Non-pigmented ciliary epithelial cell (primary cell): ENCODE measurements around the gene CYTH2.
"Not testable (repeated sequence)": the region's sequence is repeated elsewhere in the genome, so short reads cannot be mapped to it uniquely, and the experiment has no call there.

Experiments
- DNase-seq: peaks from one replicate; pipeline ENCODE4 v3.0.0-alpha.2; 2010; ENCODE audit warnings: low read depth

CYTH2 gene

DNA sequence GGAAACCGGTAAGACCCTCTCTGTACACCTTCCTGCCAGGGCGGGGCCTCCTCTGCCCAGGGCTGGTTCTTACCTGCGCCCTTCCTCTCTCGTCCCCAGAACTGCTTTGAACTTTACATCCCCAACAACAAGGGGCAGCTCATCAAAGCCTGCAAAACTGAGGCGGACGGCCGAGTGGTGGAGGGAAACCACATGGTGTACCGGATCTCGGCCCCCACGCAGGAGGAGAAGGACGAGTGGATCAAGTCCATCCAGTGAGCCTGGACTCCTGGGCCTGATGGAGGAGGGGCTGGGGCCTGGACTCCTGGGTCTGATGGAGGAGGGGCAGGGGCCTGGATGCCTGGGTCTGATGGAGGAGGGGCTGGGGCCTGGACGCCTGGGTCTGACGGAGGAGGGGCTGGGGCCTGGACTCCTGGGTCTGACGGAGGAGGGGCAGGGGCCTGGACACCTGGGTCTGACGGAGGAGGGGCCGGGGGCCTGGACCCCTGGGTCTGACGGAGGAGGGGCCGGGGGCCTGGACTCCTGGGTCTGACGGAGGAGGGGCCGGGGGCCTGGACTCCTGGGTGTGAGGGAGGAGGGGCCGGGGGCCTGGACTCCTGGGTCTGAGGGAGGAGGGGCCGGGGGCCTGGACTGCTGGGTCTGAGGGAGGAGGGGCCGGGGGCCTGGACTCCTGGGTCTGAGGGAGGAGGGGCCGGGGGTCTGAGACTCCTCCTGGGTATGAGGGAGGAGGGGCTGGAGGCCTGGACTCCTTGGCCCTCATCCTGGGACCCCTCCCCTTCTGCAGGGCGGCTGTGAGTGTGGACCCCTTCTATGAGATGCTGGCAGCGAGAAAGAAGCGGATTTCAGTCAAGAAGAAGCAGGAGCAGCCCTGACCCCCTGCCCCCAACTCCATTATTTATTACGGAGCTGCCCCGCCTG lies 9.4 kb downstream of the CYTH2 start:
- no peak for DNase-seq

DNA sequence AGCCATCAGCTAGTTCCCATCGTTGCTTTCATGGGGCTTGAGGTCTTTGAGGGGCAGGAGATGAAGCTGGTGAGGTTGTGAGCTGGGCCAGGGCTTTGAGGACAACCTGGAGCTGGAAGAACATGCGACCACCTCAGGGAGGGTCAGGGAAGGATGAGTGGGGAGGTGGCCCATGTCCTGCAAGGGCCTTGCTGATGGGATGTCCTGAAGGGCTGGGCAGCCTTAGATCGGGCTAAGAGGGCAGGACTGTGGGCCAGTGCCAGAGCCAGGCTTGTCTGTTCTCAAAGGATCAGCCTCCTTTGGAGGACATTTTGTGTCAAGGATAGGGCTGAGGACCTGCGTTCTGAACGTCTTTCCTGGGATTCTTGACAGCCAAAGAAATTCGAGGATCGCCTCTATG lies 10.5 kb downstream of the CYTH2 start:
- DNase-seq = no peak

DNA sequence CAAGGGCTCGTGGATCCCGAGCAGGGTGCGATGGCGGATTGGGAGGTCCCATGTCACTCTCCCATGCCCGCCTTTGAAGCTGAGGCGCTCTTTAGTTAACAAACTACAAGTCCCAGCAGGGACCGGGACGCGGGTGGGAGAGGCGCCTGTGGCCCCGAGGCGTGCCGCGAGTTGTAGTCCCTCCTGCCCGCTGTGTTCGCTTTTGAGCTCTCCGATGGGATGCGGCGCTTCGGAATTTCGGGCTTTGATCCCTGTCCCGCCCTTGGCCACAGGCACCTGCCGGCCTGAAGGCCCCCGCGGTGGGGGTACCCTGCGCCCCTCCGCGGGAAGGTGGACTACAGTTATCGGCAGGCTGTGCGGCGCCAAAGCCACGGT lies 11.0 kb downstream of the CYTH2 start:
- DNase-seq = no peak

DNA sequence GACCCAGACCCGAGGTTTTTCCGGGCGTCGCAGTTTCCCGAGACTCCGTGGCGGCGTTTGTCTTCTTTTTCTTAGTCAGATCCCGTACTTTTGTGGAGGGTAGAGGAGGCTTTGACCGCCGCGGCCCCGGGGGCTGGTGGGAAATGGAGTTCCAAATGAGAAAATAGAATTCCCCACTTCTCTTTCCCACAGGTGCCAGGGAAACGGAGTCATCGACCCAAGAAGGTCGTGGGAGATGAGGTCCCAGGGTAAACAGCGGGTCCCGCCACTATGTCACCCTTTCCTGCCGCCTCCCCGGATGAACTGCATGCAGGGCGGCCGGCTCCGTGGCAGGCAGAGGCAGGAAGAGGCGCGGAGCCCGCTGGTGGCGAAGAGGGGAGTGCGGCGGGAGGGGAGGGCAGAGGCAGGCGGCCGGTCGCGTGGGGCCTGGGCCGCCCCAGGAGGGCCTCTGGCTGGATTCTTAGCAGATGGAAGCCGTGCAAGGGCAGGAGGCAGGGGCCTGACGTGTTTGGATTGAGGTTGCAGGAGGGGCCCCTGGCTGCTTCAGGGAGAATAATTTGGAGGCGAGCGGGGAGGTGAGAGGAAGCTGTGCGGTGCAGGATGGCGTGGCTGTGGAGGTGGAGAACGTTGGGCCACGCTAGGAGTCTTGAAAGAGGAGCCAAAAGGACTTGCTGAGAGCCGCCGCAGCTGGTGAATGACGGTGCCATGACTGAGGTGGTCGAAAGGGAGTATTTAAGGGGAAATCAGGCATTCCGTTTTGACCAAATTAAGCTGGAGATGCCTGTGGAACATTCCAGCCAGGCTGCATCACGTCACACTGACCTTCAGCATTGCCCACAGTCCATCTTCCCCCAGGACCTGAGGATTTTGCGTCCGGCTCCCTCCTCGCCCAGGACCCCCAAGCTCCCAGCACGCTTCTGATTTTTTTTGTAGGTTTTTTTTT lies 11.7 kb downstream of the CYTH2 start:
- no peak for DNase-seq

DNA sequence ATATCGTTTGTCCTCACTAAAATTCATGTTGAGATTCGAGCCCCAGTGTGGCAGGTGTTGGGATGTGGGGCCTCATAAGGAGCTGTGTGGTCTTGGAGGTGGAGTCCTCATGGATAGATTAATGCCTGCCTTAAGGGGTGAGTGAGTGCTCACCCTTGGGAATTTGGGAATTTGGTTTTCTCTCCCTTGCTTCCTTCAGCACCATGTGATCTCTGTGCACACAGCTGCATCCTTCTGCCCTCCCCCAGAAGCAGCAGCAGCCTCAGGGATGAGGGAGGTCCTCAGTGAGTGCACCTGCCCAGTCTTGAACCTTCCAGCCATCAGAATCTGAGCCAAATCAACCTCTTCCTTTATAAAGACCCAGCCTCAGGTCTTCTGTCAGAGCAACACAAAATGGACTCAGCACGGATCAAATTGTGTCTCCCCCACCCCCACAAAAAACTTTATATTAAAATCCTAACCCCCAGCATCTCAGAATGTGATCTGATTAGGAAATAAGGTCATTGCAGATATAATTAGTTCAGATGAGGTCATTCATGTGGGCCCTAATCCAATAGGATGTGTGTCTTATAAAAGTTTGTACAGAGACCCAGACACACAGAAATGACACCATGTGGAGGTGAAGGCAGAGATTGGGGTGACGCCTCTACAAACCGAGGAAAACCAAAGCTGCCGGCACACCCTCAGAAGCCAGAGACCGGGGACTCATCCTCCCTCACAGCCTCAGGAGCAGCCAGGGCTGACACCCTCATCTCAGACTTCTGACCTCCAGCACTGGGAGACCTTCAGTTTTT lies 12.9 kb downstream of the CYTH2 start:
- no peak for DNase-seq

DNA sequence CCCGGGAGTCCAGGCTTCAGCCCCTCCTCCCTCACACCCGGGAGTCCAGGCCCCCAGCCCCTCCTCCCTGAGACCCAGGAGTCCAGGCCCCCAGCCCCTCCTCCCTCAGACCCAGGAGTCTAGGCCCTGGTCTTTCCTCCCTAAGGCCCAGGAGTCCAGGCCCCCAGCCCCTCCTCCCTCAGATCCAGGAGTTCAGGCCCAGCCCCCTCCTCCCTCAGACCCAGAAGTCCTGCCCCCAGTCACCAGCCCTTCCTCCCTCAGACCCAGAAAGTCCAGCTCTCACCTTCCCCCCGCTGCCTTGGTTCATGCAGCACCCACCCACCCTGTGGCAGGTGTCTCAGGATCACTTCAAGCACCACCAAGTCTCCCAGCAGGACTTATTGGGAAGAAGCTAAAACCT lies 14.1 kb downstream of the CYTH2 start:
- DNase-seq = no peak

DNA sequence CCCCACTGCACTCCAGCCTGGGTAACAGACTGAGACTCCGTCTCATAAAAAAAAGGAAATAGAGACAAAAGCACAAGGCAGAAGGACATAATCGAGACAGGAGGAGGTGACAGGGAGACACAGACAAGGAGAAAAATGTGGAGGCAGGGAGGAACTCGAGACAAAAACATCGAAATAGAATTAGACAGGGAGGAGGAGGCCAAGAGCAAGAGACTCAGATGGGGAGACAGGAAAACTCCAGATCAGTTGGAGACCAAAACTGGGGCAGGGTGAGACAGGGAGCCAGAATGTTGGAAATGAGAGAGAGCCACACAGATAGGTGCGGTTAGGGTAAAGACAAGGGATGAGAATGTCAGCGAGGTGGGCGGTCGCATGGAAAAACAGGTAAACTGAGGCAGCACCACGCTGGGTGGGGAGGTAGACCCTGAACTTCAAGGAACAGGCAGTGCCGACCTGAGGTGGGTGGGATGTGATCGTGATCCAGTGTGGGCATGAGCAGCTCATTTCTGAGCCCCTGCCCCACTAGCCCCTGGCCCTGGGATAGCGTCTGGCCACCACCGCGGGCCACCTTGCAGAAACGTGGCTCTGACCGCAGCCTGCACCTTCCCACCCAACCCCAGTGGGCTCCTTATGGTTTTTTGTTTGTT lies 15.2 kb downstream of the CYTH2 start:
- DNase-seq = no peak

DNA sequence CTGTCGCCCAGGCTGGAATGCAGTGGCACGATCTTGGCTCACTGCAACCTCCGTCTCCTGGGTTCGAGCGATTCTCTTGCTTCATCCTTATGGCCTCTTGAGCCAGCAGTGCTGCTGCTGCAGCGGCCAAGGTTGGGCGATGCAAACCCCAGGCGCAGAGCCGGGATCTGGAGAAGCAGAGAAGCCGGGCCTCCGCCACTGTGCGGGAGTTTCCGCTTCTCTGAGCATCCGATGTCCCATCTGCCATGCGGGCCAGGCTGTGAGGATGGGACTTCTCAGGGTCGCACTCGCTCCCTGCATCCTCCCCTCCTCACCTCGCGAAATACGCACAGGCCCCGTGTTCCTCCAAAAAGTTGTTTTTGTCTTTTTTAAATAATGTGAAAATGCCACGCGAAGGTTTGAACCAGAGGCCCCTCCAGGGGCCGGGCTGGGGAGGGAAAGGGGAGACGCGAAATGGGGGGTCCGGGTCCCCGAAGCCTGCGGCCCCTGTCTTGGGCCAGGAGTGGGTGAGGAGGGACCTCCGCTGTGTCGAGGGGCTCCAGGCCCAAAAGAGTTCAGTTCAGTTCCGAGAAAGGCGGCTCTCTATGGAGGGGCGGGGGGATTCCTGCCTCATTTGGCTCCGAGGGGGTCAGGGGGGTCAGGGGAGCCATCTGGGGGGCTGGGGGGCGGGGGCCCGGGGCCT lies 15.9 kb downstream of the CYTH2 start:
- DNase-seq = no peak

DNA sequence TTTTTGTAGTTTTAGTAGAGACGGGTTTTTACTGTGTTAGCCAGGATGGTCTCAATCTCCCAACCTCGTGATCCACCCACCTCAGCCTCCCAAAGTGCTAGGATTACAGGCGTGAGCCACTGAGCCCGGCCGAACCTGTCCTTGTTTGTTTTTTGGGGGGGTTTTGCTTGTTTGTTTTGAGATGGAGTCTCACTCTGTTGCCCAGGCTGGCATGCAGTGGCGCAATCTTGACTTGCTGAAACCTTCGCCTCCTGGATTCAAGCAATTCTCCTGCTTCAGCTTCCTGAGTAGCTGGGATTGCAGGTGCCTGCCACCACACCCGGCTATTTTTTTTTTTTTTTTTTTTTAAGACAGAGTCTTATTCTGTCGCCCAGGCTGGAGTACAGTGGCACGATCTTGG lies 17.5 kb downstream of the CYTH2 start:
- DNase-seq = not testable (repeated sequence)

DNA sequence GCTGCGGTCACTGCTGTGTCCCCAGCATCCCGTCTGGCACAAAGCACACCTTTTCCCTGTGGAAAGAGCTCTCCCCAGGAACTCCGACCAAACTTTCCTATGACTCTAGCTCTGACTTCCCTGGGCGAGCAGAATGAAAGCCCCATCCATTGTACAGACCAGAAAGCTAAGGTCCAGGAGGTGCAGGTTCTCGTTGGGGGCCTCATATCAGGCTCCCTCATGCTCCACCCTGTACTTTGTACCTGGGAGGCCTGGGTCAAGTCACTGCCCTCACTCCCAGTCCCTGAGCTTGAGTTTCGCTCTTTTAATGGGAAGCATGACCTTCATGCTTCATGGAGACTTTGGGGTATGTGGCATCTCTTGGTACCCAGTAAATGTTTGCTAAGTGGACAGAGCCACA lies 18.4 kb downstream of the CYTH2 start:
- DNase-seq = no peak

DNA sequence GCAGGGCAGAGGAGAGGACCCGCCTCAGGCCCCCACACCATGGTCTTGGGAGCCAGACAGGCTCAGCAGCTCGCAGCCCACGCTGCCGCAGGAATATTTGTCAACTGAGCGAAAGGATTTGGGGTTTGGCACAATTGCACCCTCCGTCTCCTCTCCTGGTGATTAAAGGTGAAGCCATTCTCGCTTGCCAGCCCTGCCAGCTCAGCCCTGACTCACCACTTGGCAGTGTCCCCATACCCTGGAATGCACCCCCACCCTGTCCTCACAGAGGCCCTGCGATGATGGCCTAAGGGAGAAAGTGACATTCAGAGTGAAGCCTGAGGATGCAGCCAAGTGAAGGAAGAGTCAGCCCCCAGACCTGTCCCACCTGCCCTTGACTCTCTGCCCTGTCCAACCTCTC lies 18.8 kb downstream of the CYTH2 start:
- DNase-seq = no peak

DNA sequence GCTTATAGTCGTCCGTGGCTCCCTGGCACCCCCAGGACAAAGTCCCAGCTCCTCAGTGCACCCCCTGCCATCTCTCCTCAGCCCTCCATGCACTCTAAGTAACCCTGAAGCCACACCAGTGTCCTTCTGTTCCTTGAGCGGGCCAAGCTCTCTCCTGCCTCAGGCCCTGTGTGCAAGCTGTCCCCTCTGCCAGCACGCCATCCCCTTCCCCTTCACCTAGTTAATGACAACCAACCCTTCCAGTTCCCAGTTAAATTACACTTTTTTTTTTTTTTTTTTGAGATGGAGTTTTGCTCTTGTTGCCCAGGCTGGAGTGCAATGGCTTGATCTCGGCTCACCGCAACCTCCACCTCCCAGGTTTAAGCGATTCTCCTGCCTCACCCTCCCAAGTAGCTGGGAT lies 19.3 kb downstream of the CYTH2 start:
- not testable (repeated sequence) for DNase-seq

DNA sequence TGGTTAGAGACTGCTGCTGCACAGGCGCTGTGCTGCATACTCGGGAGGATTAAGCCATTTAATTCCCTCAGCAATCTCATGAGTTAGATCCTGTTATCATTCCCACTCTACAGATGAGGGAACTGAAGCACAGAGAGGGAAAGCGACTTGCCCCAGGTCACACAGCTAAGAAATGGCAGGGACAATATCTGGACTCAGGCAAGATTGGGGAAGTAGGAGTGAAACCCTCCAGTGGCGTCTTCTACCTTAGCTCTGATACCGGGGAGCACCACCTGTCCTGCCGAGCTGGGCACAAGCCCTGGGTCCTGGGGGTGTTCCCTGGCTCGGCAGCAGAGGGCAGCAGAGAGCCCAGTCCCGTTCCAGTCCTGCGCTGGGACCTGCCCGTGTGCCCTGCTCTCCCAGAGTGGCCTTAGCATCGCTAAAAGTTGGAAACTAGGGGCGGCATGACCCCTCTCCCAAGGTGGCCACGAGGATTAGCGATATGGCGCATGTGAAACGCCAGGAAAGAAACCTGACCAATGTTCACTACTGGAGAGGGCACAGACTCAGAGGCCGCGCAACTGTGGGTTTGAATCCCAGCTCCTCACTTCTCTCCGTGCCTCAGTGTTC lies 20.5 kb downstream of the CYTH2 start:
- DNase-seq = no peak

DNA sequence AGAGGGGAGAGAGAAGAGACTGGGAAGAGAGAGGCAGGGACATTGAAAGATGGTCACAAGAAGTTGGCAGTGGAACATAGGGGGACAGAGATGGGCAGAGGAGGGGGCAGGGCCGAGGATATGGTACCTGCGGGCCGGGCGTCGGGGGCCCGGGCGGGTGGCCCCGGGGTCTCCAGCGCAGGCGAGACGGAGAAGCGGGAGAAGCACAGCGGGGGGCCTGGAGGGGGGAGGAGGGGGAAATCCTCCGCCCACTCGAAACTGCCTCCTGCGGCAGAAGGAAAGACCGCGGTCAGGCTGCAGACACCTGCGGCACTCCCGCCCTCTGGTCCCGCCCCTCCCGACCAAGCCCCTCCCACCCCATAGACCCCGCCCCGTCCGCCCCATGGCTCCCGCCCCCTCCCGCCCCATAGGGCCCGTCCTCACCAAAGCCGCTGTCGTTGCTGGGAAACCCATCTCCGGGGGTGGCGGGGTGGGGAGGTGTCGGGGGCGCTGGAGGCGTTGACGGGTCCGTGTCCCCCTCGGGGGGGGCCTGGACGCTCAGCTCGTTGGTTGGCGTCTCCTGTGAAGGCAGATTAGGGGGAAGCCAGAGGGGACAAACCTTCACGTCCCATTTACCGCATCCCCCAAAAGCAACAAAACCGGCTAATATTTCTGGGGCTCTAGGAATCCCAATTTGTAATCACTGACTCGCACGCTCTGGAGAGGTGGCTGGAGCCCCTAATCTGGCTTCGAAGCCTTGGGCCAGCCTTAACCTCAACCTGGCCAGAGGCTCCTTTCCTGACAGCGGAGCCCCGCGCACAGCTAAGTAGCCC lies 22.0 kb downstream of the CYTH2 start:
- DNase-seq = no peak

DNA sequence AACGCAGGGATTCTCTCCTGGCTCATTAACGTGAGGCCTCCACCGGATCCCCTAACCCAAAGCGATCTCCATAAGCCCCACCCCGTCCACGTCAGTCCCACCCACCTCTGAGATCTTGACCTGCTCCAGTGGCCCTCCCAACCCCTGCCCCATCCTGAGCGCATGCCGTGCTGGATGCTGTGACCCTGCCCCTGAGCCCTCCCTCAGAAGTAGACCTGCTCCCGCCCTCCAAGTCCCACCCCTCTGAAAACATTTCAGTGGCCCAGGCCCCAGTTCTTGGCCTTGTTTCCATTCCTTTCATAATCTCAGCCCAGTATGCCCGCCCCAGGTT lies 22.6 kb downstream of the CYTH2 start:
- DNase-seq = no peak

DNA sequence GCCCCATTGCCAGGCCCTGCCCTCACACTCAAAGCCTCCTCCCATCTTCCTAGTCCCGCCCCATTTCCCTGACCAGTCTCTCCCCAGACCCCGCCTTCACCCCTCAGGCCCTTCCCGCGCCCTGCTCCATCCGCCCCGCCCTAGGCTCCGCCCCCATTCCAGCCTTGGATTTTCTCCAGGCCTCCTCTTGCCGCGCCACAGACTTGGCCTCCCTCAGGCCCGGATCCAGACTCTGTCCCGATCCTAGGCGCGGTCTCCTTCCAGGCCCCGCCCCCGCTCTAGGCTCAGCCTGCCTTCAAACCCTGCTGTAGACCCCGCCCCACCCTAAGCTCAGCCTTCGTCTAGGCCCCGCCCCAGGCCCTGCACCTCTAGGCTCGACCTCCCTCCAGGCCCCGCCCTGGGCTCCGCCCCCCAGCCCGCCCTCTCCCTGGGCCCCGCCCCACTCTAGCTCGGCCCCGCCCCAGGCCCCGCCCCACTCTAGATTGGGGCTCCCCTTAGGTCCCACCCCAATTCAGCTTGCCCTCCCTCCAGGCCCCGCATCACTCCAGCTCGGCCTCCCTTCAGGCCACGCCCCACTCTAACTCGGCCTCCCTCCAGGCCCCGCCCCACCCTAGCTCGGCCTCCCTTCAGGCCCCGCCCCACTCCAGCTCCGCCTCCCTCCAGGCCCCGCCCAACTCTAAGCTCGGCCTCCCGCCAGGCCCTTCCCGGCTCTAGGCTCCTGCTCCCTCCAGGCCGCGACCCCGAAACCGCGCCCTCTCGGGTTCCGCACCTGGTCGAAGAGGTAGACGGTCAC lies 24.0 kb downstream of the CYTH2 start:
- peak; percentile 76 for DNase-seq

DNA sequence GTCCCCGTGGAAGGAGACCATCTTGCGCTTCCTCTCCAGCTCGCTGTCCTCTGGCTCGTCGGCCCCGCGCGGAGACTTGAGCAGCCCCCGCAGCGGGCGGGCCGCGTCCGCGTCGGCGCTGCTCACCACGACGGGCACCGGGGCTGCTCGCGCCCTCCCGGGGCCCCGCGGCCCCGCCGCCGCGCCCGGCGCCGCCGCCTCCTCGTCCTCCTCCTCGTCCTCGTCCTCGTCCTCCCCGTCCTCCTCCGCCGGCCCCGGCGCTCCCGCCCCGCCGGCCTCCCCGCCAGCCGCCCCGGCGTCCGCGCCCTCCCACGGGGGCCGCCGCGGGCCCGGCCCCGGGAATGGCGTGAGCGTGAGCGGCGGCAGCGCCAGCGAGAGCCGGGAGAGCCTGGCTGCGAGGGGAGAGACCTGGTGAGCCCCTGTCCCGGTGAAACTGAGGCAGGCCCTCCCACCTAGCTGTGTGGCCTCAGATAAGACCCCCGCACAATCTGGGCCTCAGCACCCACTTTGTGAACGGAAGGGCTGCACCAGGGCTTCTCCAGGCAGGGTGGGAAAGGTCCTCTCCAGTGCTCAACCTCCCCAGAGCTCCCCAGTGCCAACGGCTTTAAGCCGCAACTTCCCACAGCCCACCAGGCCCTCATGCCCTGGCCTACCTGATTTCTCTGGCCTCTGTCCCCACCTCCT lies 24.7 kb downstream of the CYTH2 start:
- DNase-seq = no peak

DNA sequence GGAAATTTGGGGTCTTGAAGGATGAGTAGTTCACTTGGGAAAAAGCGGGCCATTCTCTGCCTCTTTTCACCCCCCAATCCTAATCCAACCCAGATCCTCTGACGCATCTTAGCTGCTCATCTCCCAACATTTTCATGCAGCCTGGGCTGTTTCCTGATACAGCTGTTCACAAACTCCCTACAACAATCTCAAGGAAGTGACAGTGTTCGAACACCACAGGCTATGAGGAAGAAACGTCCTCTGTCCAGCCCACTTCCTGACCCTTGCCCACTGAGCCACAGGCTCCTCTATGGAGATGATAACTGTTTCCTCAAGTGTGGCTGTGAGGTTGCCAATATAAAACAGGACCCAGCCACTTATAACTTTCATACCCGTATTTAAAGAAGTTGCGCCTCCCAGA lies 26.2 kb downstream of the CYTH2 start:
- no peak for DNase-seq
